Ectodermal cell (in vitro differentiated cells): ENCODE data around the gene CDK2.

ENCODE experiments used
- H3K27ac ChIP-seq: 2 replicates; pipeline ENCODE4 v1.7.0; 2013; ENCODE audit warnings: mild to moderate bottlenecking, low read depth, low read length; ENCODE audit not compliant: insufficient read depth, poor library complexity, severe bottlenecking
- H3K27me3 ChIP-seq: 2 replicates; pipeline ENCODE4 v1.7.0; 2013; ENCODE audit warnings: mild to moderate bottlenecking, low read length; ENCODE audit not compliant: insufficient read depth, control insufficient read depth, poor library complexity, severe bottlenecking
- H3K36me3 ChIP-seq: one replicate; pipeline ENCODE4 v1.7.0; 2013; ENCODE audit warnings: low read length; ENCODE audit not compliant: control insufficient read depth, insufficient read depth
- H3K4me1 ChIP-seq: one replicate; pipeline ENCODE4 v1.7.0; 2013; ENCODE audit warnings: low read length; ENCODE audit not compliant: control insufficient read depth, insufficient read depth
- H3K4me3 ChIP-seq: 2 replicates; pipeline ENCODE4 v1.7.0; 2013; ENCODE audit warnings: low read depth, low read length, control low read depth; ENCODE audit not compliant: insufficient read depth
- H3K9me3 ChIP-seq: 2 replicates; pipeline ENCODE4 v1.7.0; 2013; ENCODE audit warnings: mild to moderate bottlenecking, low read length, moderate library complexity; ENCODE audit not compliant: control insufficient read depth
- WGBS, 2 experiments: methylation state at CpG; one replicate each; pipeline ENCODE4 v1.1.7; 2013; ENCODE audit warnings: missing lambda C conversion rate in 2 of 2; 5-methylcytosine and 5-hydroxymethylcytosine counted together

Gene CDK2

GRCh38 chr12:55938826-55939501 lies 27.7 kb upstream of the CDK2 start:
- peaks cover 6% of the 10 kb centered on the region for H3K4me1 ChIP-seq
- 92 to 96% methylated on average over 8 of the region's 8 CpGs for WGBS, 2 experiments
- peaks cover 10% of the 10 kb centered on the region for H3K27me3 ChIP-seq
- H3K9me3 ChIP-seq: no peaks in the 10 kb centered on the region
- H3K36me3 ChIP-seq: no peaks in the 10 kb centered on the region
- no peak overlapping the region for H3K4me3 ChIP-seq
- no peak overlapping the region for H3K27ac ChIP-seq

- H3K27me3 ChIP-seq: no peaks in the 10 kb centered on the region
- H3K9me3 ChIP-seq: no peaks in the 10 kb centered on the region
- WGBS, 2 experiments: 23 to 24% methylated on average over 18 of the region's 18 CpGs
- H3K27ac ChIP-seq: no peak overlapping the region
- no peaks in the 10 kb centered on the region for H3K36me3 ChIP-seq
- H3K4me1 ChIP-seq: peaks cover 6% of the 10 kb centered on the region
- H3K4me3 ChIP-seq: no peak overlapping the region
These were observed 26.4 kb upstream of the CDK2 start for GRCh38 chr12:55940065-55940732.

DNA sequence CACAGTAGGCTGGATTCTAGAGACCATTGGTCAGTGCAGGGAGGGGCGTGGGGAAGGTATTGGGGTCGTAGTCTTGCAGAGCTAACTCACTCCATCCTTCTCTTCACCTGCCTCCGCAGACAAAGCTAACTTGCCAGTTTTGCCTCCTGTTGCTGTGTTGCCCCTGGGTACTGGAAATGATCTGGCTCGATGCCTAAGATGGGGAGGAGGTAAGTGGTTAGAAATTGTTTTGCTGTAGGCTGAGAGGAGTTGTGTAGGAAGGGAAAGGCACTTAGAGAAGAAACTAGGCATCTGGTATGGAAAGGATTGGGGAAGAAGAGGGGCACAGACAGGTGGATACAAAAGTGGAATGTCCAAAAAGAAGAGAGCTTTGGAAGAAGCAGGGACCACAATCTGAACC lies 24.6 kb upstream of the CDK2 start:
- Histone ChIP-seq H3K4me1 (peaks cover 6% of the 10 kb centered on the region), H3K36me3 (no peaks in the 10 kb centered on the region), H3K27me3 (no peaks in the 10 kb centered on the region), H3K4me3 (no peak overlapping the region), H3K9me3 (no peaks in the 10 kb centered on the region), H3K27ac (no peak overlapping the region)
- 89 to 92% methylated on average over 4 of the region's 4 CpGs for whole genome bisulfite sequencing, 2 experiments

DNA sequence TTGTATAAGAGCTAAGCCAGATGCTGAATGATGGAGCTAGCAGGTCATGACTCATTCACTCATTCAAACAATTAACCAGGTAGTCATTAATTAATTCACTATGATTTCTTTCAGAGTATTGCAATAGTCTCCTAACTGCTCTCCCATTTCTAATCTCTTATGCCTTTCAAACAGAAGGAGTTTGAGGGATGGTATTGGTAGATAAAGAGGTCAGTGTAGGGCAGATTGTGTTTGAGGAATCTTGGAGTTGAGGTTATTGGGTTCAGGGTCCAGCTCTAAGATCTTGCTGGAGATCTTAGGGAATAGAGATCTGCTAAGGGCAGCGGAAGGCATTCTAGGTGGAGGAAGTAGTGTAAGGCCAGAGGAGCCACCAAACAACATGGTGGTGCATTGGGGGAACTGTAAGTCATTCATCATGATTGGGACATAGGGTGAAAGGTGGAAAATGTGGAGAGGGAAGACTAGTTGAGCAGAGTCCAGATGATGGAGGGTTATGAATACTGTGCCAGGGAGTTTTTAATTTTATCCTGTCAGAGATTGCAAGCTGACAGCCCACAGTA lies 24.0 kb upstream of the CDK2 start:
- Histone ChIP-seq H3K4me3 (no peak overlapping the region), H3K9me3 (no peaks in the 10 kb centered on the region), H3K27ac (no peak overlapping the region), H3K27me3 (no peaks in the 10 kb centered on the region), H3K36me3 (no peaks in the 10 kb centered on the region), H3K4me1 (peaks cover 6% of the 10 kb centered on the region)
- WGBS, 2 experiments: 94% methylated on average over 1 of the region's 1 CpG

GRCh38 chr12:55946553-55946952 lies 20.1 kb upstream of the CDK2 start:
- Histone ChIP-seq H3K9me3 (no peaks in the 10 kb centered on the region), H3K27ac (no peak overlapping the region), H3K4me1 (no peaks in the 10 kb centered on the region), H3K27me3 (no peaks in the 10 kb centered on the region), H3K36me3 (no peaks in the 10 kb centered on the region), H3K4me3 (no peak overlapping the region)
- WGBS, 2 experiments: 96 to 97% methylated on average over 6 of the region's 6 CpGs

DNA sequence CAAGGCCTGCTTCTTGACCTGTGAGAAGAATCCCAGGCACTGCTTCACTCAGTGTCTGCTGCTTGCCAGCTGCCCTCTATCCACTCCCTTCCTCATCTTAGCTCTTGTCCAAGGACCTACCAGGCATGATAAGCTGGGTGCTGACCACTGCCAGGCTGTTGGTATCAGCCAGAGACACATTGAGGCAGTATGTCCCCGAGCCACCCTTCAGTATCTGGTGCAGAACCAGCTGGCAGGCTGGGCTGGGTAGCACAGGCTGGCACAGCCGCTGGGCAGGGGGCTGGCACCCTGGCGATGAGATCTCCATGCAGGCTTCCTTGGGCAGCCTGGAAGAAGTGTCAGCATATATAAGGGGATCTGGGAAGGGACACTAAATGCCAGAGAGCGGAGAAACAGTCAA lies 11.3 kb upstream of the CDK2 start:
- 90 to 93% methylated on average over 4 of the region's 4 CpGs for WGBS, 2 experiments
- Histone ChIP-seq H3K4me1 (no peaks in the 10 kb centered on the region), H3K27ac (no peak overlapping the region), H3K36me3 (peaks cover 35% of the 10 kb centered on the region), H3K9me3 (no peaks in the 10 kb centered on the region), H3K27me3 (no peaks in the 10 kb centered on the region), H3K4me3 (no peak overlapping the region)

- 94 to 97% methylated on average over 6 of the region's 6 CpGs for WGBS, 2 experiments
- no peaks in the 10 kb centered on the region for H3K9me3 ChIP-seq
- H3K27me3 ChIP-seq: no peaks in the 10 kb centered on the region
- H3K27ac ChIP-seq: no peak overlapping the region
- no peaks in the 10 kb centered on the region for H3K4me1 ChIP-seq
- H3K36me3 ChIP-seq: peaks cover 35% of the 10 kb centered on the region
- no peak overlapping the region for H3K4me3 ChIP-seq
These were observed 10.7 kb upstream of the CDK2 start for GRCh38 chr12:55955800-55956508.

DNA sequence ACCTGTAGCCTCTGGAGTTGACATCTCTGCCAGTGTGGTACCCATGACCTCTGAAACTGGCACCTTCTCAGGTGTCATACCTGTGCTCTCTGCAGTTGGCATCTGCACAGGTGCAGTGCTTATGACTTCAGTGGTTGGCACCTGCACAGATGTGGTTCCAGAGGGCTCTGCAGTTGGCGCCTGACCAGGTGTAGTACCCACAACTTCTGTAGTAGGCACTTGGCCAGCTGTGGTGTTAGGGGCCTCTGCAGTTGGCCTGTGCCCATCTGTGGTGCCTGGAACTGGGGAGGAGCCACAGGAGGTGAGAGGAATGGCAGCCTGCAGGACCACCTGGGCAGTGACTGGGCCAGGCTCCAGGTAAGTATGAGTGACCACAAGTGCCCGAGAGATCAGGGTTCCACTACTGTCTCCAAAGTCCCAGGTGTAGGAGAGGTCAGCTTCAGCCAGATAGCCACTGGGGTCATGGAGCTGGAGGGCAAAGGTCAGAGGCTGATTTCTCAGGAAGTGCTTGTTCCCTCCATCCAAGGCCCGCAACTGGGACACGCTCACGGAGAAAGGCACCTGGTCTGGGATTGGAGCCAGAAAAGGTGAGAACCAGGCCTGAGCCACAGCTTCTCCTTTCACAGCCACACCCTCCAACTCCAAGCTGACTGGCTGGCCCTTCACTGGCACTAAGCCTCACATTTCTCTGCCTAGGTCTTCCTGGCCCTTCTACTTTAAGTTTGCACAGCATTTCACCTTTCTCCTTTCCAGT lies 9.3 kb upstream of the CDK2 start:
- no peaks in the 10 kb centered on the region for H3K4me1 ChIP-seq
- H3K36me3 ChIP-seq: peaks cover 35% of the 10 kb centered on the region
- no peak overlapping the region for H3K27ac ChIP-seq
- H3K27me3 ChIP-seq: no peaks in the 10 kb centered on the region
- H3K4me3 ChIP-seq: no peak overlapping the region
- 91 to 95% methylated on average over 5 of the region's 5 CpGs for WGBS, 2 experiments
- no peaks in the 10 kb centered on the region for H3K9me3 ChIP-seq

- Histone ChIP-seq H3K36me3 (peaks cover under 1% of the 10 kb centered on the region), H3K9me3 (no peaks in the 10 kb centered on the region), H3K4me3 (no peak overlapping the region), H3K4me1 (peaks cover 12% of the 10 kb centered on the region), H3K27me3 (no peaks in the 10 kb centered on the region), H3K27ac (no peak overlapping the region)
- 90 to 93% methylated on average over 2 of the region's 2 CpGs for WGBS, 2 experiments
These were observed 2.9 kb upstream of the CDK2 start for GRCh38 chr12:55963760-55964159.
